Measurements from ENCODE around the gene KRT81.

KRT81 gene

GRCh38 chr12:52284562-52285171 lies 6.7 kb downstream of the KRT81 start:
- Histone ChIP-seq H2AK5ac (ENCODE audit: low read length) (no peak overlapping the region), H3K4me3 (ENCODE audit: low read depth, low read length) (no peak overlapping the region), H3K9ac (ENCODE audit: low read length) (no peak overlapping the region), H3K79me1 (ENCODE audit: low read length) (peaks cover 6% of the 10 kb centered on the region), H3K23ac (ENCODE audit: low read length) (no peak overlapping the region), H4K91ac (ENCODE audit: low read depth, low read length) (no peak overlapping the region), H3K18ac (ENCODE audit: low read length) (no peak overlapping the region), H3K9me3 (ENCODE audit: insufficient read depth, low read depth, low read length) (peaks cover 2% of the 10 kb centered on the region), H4K8ac (ENCODE audit: low read depth, low read length) (no peak overlapping the region), H3K4me1 (ENCODE audit: control insufficient read depth in 1 of 2, insufficient read depth in 2 of 2, low read length in 2 of 2) (peaks cover 18 to 21% of the 10 kb centered on the region in 2 experiments), H3K4me2 (ENCODE audit: low read length) (no peak overlapping the region), H3K14ac (ENCODE audit: low read length) (no peak overlapping the region), H2AFZ (ENCODE audit: insufficient read depth, low read length, poor library complexity) (no peak overlapping the region), H2BK120ac (ENCODE audit: insufficient read depth, low read length, poor library complexity) (no peak overlapping the region), H3K27ac (ENCODE audit: low read depth, low read length) (no peak overlapping the region), H4K12ac (ENCODE audit: low read depth, low read length) (no peak overlapping the region), H2BK12ac (ENCODE audit: low read length) (no peak overlapping the region), H3K79me2 (ENCODE audit: control insufficient read depth, insufficient read depth, low read length, poor library complexity) (no peaks in the 10 kb centered on the region), H3K36me3 (ENCODE audit: control insufficient read depth in 1 of 2, insufficient read depth in 2 of 2, low read length in 2 of 2) (no peaks in the 10 kb centered on the region), H3K27me3 (ENCODE audit: insufficient read depth, low read length) (no peaks in the 10 kb centered on the region), H3K4ac (ENCODE audit: low read depth, low read length) (no peak overlapping the region), H2BK5ac (ENCODE audit: low read depth, low read length, poor library complexity) (no peak overlapping the region)
- no CpG with 5 or more reads among the region's 4 CpGs for WGBS (ENCODE audit: extremely low coverage, insufficient coverage, insufficient read length)
- no peak for DNase-seq

GRCh38 chr12:52280796-52281560 lies 10.4 kb downstream of the KRT81 start:
- Histone ChIP-seq H3K27ac (ENCODE audit: low read depth, low read length) (peak overlapping the region; percentile 38), H3K27me3 (ENCODE audit: insufficient read depth, low read length) (no peaks in the 10 kb centered on the region), H4K91ac (ENCODE audit: low read depth, low read length) (peak overlapping the region; percentile 41), H2BK5ac (ENCODE audit: low read depth, low read length, poor library complexity) (peak overlapping the region; percentile 24), H2BK12ac (ENCODE audit: low read length) (no peak overlapping the region), H3K9me3 (ENCODE audit: insufficient read depth, low read depth, low read length) (no peaks in the 10 kb centered on the region), H3K36me3 (ENCODE audit: control insufficient read depth in 1 of 2, insufficient read depth in 2 of 2, low read length in 2 of 2) (no peaks in the 10 kb centered on the region), H4K8ac (ENCODE audit: low read depth, low read length) (peak overlapping the region; percentile 9), H4K12ac (ENCODE audit: low read depth, low read length) (no peak overlapping the region), H2AFZ (ENCODE audit: insufficient read depth, low read length, poor library complexity) (no peak overlapping the region), H3K4me2 (ENCODE audit: low read length) (peak overlapping the region; percentile 14), H3K79me1 (ENCODE audit: low read length) (peaks cover 6% of the 10 kb centered on the region), H3K23ac (ENCODE audit: low read length) (no peak overlapping the region), H3K4ac (ENCODE audit: low read depth, low read length) (no peak overlapping the region), H3K4me3 (ENCODE audit: low read depth, low read length) (no peak overlapping the region), H2AK5ac (ENCODE audit: low read length) (peak overlapping the region; percentile 34), H3K18ac (ENCODE audit: low read length) (peak overlapping the region; percentile 28), H3K14ac (ENCODE audit: low read length) (no peak overlapping the region), H3K79me2 (ENCODE audit: control insufficient read depth, insufficient read depth, low read length, poor library complexity) (no peaks in the 10 kb centered on the region), H3K9ac (ENCODE audit: low read length) (no peak overlapping the region), H3K4me1 (ENCODE audit: control insufficient read depth in 1 of 2, insufficient read depth in 2 of 2, low read length in 2 of 2) (peaks cover 23 to 27% of the 10 kb centered on the region in 2 experiments), H2BK120ac (ENCODE audit: insufficient read depth, low read length, poor library complexity) (peak overlapping the region; percentile 10)
- DNase-seq = peak; percentile 36 to 57
- WGBS (ENCODE audit: extremely low coverage, insufficient coverage, insufficient read length) = no CpG with 5 or more reads among the region's 4 CpGs

GRCh38 chr12:52280319-52280795 lies 11.0 kb downstream of the KRT81 start:
- H2BK12ac ChIP-seq (ENCODE audit: low read length) = peak overlapping the region; percentile 68

GRCh38 chr12:52279422-52280318 lies 11.7 kb downstream of the KRT81 start:
- H3K79me2 ChIP-seq (ENCODE audit: control insufficient read depth, insufficient read depth, low read length, poor library complexity) = no peaks in the 10 kb centered on the region
- peak overlapping the region; percentile 57 for H2BK120ac ChIP-seq (ENCODE audit: insufficient read depth, low read length, poor library complexity)
- no peak overlapping the region for H3K4me2 ChIP-seq (ENCODE audit: low read length)
- no peak overlapping the region for H3K4me3 ChIP-seq (ENCODE audit: low read depth, low read length)
- peak overlapping the region; percentile 68 for H2BK12ac ChIP-seq (ENCODE audit: low read length)
- H4K91ac ChIP-seq (ENCODE audit: low read depth, low read length) = peak overlapping the region; percentile 70
- DNase-seq = peak in 1 of 2 donors; percentile 57
- H3K18ac ChIP-seq (ENCODE audit: low read length) = no peak overlapping the region
- H4K12ac ChIP-seq (ENCODE audit: low read depth, low read length) = no peak overlapping the region
- H3K9ac ChIP-seq (ENCODE audit: low read length) = no peak overlapping the region
- peak overlapping the region; percentile 31 for H2AK5ac ChIP-seq (ENCODE audit: low read length)
- H2BK5ac ChIP-seq (ENCODE audit: low read depth, low read length, poor library complexity) = peak overlapping the region; percentile 47
- peaks cover 6% of the 10 kb centered on the region for H3K79me1 ChIP-seq (ENCODE audit: low read length)
- peak overlapping the region; percentile 24 for H3K14ac ChIP-seq (ENCODE audit: low read length)
- no peak overlapping the region for H3K4ac ChIP-seq (ENCODE audit: low read depth, low read length)
- no CpG with 5 or more reads among the region's 14 CpGs for WGBS (ENCODE audit: extremely low coverage, insufficient coverage, insufficient read length)
- no peak overlapping the region for H2AFZ ChIP-seq (ENCODE audit: insufficient read depth, low read length, poor library complexity)
- no peaks in the 10 kb centered on the region for H3K9me3 ChIP-seq (ENCODE audit: insufficient read depth, low read depth, low read length)
- H3K27me3 ChIP-seq (ENCODE audit: insufficient read depth, low read length) = no peaks in the 10 kb centered on the region
- H3K36me3 ChIP-seq (ENCODE audit: control insufficient read depth in 1 of 2, insufficient read depth in 2 of 2, low read length in 2 of 2) = no peaks in the 10 kb centered on the region
- H3K4me1 ChIP-seq (ENCODE audit: control insufficient read depth in 1 of 2, insufficient read depth in 2 of 2, low read length in 2 of 2) = peaks cover 23 to 27% of the 10 kb centered on the region in 2 experiments
- H3K23ac ChIP-seq (ENCODE audit: low read length) = no peak overlapping the region
- no peak overlapping the region for H4K8ac ChIP-seq (ENCODE audit: low read depth, low read length)
- H3K27ac ChIP-seq (ENCODE audit: low read depth, low read length) = no peak overlapping the region

More at GRCh38 chr12:52280319-52280795, 11.0 kb downstream of the KRT81 start:
- no peak overlapping the region for H4K12ac ChIP-seq (ENCODE audit: low read depth, low read length)
- H2BK120ac ChIP-seq (ENCODE audit: insufficient read depth, low read length, poor library complexity) = peak overlapping the region; percentile 57
- no peaks in the 10 kb centered on the region for H3K9me3 ChIP-seq (ENCODE audit: insufficient read depth, low read depth, low read length)
- no CpG with 5 or more reads among the region's 3 CpGs for WGBS (ENCODE audit: extremely low coverage, insufficient coverage, insufficient read length)
- peak; percentile 37 to 70 for DNase-seq
- no peak overlapping the region for H3K9ac ChIP-seq (ENCODE audit: low read length)
- peaks cover 23 to 27% of the 10 kb centered on the region in 2 experiments for H3K4me1 ChIP-seq (ENCODE audit: control insufficient read depth in 1 of 2, insufficient read depth in 2 of 2, low read length in 2 of 2)
- H3K23ac ChIP-seq (ENCODE audit: low read length) = no peak overlapping the region
- no peak overlapping the region for H2AFZ ChIP-seq (ENCODE audit: insufficient read depth, low read length, poor library complexity)
- no peak overlapping the region for H3K4ac ChIP-seq (ENCODE audit: low read depth, low read length)
- H3K14ac ChIP-seq (ENCODE audit: low read length) = no peak overlapping the region
- no peak overlapping the region for H2AK5ac ChIP-seq (ENCODE audit: low read length)
- no peaks in the 10 kb centered on the region for H3K36me3 ChIP-seq (ENCODE audit: control insufficient read depth in 1 of 2, insufficient read depth in 2 of 2, low read length in 2 of 2)
- no peak overlapping the region for H3K4me3 ChIP-seq (ENCODE audit: low read depth, low read length)
- no peaks in the 10 kb centered on the region for H3K27me3 ChIP-seq (ENCODE audit: insufficient read depth, low read length)
- no peaks in the 10 kb centered on the region for H3K79me2 ChIP-seq (ENCODE audit: control insufficient read depth, insufficient read depth, low read length, poor library complexity)
- H4K8ac ChIP-seq (ENCODE audit: low read depth, low read length) = no peak overlapping the region
- H4K91ac ChIP-seq (ENCODE audit: low read depth, low read length) = no peak overlapping the region
- H3K79me1 ChIP-seq (ENCODE audit: low read length) = peaks cover 6% of the 10 kb centered on the region
- H3K18ac ChIP-seq (ENCODE audit: low read length) = no peak overlapping the region
- H3K4me2 ChIP-seq (ENCODE audit: low read length) = peak overlapping the region; percentile 14
- no peak overlapping the region for H2BK5ac ChIP-seq (ENCODE audit: low read depth, low read length, poor library complexity)
- peak overlapping the region; percentile 38 for H3K27ac ChIP-seq (ENCODE audit: low read depth, low read length)
